Endometrium (tissue), 2 donors: Measurements from ENCODE around the gene DSTYK.
"Not testable (repeated sequence)": the region's sequence is repeated elsewhere in the genome, so short reads cannot be mapped to it uniquely, and the experiment has no call there.

Experiments
- FAIRE-seq: peaks from 2 replicates; lab custom pipeline; 2012; peaks lifted over from hg19 to GRCh38; lab: Jason Lieb, UNC
- donor health status: control.
- donor health status: control.

Gene DSTYK

DNA sequence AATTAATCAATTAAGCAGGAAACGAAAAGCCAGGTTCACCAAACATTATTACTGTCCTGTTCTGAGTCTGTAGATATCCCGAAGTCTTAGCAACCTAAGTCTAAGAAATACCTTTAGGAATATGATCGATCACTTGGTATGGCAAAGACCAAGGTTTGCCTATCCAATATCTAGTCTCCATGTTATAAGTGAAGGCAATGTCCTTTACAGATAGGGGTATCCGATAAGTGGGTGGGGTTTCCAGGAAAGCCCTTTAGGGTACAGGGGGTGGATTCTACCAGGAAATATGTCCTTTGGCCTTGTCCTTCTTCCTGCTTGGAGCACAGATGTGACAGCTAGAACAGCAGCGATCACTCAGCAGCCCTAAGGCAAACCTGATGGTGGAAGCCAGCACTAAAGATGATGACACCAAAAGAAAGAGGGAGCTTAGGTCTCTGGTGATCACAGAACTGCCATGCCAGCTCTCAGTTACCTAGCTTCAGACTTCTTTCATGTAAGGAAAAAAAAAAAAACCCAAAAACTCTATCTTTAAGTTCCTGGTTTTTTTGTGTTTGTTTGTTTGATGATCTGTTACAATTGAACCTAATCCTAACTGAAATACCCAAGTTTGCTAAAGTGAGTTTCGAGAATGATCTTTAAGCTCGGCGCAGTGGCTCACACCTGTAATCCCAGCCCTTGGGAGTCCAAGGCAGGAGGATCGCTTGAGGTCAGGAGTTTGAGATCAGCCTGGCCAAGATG, 40.8 kb downstream of the DSTYK start:
- no peak for FAIRE-seq

DNA sequence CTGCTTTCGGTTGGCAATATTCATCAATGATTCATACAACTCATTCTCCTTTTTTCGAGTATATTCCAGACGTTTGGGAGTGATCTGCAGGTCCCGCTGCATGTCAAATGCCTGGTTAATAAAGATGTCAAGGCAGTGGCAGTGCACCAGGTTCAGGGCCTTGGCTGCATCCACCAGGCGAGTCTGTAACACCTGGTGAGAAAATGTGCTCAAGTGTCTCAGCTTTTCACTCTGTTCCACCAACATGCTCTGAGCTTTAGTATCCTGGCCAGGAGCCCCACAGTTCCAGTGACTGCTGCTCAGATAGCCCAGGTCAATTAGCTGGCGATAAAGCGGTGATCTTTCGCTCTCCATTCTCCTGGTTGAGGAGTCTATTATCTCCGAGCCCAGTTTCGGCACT, 42.3 kb downstream of the DSTYK start:
- FAIRE-seq, result no peak

DNA sequence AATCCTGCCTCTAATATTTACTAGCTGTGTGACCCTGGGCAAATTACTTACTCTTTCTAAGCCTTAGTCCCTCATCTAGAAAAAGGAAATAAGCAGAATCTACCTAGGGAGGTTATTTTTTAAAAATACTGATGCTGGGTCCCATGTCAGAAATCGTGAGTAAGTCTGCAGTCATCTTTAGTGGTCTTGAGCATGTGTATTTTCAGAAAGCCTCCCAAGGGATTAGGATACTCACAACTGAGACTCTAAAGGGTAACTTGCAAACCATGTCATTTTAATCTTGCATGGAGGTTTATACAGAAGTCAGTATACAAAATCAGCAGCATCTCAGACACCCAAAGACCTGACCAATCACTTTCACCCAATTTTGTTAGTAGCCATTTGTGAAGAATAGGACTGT, 43.2 kb downstream of the DSTYK start:
- no peak for FAIRE-seq

DNA sequence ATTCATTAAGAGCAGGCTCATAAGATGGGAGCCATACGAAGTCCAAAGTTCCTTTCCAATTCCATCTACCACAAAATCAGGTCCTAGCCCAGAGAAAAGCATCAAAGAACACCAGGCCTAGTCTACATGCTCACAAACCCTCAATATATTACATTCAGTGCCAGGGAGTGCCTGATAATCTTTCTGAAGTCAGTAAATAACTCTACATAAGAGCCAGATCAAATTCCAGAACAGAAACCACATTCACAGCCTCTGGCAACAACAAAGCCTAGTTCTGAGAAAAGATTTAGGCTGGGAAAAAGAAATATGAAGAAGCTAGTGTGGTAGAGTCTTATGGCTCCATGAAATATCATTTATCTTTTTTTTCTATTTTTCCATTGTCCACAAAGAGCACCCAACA, 49.2 kb downstream of the DSTYK start:
- no peak for FAIRE-seq

DNA sequence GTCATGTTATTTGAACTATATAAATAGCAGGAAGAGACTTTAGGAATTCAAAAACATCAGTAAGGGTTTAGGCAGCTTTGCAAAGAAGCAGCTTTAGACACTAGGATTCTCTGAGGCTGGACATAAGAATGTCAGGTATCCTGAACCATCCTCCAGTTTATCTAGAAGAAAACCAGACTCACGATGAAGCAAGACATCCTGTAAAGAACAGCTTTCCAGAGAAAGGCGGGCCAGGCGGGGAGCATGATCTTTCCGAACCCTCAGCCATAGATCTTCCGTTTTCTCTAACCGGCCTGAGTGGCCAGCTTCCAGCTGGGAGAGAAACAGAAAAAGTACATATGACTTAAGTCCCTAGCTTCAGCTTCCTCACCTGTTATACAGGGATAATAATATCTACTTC, 50.4 kb downstream of the DSTYK start:
- FAIRE-seq, result no peak

DNA sequence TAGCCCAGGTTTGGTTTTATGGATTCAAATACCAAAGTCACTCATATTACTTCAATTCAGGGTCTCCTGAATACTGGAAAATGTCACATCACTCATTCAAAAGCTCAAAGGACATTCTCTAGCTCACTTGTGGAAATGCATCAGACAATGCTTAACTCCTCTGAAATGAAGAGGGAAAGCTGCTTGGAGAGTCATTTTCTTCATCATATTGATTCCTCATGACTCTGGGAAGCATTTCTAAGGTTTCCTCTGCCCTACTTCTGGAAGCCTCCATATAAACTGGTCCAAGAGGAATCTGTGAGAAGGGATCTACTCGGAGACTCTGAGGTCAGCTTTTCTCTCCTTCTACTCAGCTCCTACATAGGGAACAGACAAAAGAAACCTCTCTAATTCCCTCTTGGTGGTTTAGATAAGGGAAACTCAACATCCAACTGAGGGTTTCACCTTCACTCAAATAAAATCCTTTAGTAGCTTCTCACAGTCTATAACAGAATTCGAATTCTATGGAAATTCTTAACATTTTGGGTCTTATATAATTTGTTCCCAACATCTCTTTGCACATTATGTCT, 53.4 kb downstream of the DSTYK start:
- no peak for FAIRE-seq

DNA sequence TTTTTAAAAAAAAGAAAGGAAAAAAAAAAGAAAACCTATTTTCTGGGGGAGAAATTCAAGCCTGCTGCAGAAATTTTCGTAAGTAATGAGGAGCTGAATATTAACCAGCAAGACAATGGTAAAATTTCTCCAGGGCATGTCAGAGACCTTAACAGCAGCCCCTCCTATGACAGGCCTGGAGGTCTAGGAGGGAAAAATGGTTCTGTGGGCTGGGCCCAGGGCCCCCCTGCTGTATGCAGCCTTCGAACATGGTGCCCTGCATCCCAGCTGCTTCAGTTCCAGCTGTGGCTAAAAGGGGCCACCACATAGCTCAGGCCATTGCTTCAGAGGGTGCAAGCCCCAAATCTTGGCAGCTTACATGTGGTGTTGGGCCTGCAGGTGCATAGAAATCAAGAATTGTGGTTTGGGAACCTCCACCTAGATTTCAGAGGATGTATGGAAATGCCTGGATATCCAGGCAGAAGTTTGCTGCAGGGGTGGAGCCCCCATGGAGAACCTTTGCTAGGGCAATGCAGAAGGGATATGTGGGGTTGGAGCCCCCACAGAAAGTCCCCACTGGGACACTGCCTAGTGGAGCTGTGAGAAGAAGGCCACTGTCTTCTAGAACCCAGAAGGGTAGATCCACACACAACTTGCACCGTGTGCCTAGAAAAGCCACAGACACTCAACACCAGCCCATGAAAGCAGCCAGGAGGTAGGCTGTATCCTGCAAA, 55.7 kb downstream of the DSTYK start:
- not testable (repeated sequence) for FAIRE-seq

DNA sequence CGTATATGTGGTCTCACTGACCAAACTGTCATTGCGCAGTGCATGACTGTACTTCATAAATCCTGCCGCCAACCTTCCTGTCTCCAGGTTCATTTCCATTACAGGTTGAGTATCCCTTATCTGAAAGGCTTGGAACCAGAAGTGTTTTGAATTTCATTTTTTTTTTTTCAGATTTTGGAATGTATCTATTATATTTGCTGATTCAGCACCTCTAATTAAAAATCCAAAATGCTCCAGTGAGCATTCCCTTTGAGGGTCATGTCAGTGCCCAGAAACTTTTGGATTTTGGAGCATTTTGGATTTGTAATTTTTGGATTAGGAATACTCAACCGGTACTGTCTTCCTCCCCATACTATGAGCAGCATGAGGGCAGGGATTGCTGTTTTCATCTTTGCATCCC, 59.0 kb downstream of the DSTYK start:
- no peak for FAIRE-seq

DNA sequence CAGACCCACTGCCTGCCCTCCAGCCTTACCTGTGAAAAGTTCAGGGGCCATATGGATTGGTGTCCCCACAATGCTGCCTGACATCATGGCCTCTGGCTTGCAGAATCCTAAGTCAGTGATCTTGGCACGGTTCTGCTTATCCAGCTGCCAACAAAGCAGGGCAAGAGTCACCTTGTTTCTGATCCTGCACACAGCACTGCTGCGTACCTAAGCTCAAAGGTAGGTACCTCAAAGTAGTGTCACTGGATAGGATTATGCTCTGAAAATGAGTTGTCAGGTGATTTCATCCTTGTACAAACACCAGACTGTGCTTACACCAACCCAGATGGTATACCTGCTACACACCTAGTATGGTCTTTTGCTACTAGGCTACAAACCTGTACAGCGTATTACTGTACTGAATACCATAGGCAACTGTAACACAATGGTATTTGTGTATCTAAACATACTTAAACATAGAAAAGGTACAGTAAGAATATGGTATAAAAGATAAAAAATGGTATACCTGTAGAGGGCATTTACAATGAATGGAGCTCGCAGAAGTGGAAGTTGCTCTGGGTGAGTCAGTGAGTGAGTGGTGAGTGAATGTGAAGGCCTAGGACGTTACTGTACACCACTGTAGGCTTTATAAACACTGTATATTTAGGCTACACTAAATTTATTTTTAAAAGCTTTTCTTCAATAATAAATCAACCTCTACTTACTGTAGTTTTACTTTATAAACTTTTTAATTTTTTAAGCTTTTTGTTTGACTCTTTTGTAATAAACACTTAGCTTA, 60.7 kb downstream of the DSTYK start:
- no peak for FAIRE-seq

DNA sequence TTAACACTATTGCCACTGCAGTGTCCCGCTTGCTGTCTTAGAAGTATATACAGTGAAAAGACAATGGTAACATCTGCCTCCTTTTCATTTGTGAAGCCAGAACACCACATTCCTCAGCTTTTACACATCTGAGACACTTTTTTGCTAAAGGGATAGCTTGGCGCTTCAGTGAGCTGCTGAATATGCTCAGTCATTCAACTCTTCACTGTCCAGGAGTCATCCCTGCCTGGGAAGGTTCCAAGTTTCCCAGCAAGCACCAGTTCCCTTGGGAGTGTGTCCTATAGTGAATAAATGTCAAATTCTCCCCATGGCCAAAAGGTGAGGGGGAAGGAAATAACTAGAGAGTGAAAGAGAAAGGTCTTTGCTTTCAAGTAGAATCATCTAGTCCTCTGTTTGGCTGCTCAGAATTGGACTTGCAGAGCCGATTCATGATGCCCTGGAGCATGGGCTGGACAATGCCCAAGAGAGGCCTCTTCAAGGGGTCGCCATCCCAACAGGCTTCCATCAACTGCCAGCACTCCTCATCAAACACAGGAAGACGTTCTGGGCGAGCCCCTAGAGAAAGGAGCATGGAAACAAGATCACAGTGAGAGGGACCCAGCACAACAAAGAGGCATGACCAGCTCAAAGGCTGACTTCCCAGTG, 64.2 kb downstream of the DSTYK start:
- no peak for FAIRE-seq

DNA sequence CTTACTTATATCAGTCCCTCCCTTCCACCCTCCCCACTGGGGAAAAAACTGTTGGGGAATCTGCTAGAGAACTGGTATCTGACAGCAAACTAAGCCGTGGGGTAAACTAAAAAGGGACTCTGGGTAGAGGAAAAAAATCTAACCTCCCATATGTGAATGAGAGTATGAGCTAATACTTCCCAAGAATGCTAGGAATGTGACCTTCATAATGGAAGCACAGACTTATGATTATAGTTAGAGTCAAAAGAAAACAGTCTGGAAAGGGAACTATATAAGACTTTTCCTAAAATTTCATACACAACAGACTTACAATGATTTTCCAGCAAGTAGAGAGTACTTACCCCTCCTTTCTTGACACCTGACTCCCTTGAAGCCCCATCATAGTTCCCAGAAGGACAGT, 66.8 kb downstream of the DSTYK start:
- no peak for FAIRE-seq

DNA sequence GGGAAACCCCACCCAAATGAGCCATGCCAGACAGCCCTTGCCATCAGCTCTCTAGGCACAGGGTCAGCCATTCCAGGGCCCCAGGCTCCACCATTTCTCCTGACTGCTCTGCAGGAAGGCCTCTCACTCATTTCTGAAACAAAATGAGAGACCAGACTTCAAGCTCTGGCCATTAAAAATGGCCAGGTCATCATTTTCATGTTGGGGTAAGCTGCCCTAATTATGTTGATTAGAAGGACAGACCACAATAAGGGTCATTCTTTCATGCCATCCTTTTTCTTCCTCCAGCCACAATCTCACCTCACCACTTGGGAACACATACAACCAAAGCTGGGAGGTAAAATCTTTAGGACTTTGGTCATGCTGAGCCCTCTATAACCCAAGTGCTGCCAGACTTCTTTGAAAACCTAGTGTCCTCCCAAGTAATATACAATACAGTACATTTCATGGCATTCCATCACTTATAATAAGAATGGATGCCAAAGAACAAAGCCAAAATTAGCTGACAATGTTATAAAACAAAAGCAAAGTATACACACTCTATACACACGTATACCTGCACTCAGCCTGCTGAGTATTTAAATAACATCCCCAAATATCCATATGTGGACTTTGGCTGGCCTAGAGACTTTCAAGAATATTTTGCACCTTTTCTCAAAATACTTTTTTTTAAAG, 67.3 kb downstream of the DSTYK start:
- no peak for FAIRE-seq

DNA sequence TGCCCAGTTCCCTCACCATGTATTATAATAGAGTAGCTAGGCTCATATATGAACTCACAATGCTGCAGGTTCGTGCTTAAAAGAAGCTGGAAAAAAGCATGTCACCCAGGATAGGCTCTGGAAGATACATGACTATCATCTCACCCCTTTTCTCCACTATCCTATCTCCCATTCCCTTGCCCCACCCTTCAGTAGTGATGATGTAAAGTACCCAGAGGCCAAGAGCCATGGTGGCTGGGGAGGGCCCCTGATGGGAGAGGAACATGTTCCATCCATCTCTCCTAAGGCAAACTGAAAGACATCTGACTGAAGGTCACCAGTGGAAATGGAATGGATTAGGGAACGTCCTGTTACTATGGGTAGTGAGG, 69.4 kb downstream of the DSTYK start:
- FAIRE-seq, result no peak

DNA sequence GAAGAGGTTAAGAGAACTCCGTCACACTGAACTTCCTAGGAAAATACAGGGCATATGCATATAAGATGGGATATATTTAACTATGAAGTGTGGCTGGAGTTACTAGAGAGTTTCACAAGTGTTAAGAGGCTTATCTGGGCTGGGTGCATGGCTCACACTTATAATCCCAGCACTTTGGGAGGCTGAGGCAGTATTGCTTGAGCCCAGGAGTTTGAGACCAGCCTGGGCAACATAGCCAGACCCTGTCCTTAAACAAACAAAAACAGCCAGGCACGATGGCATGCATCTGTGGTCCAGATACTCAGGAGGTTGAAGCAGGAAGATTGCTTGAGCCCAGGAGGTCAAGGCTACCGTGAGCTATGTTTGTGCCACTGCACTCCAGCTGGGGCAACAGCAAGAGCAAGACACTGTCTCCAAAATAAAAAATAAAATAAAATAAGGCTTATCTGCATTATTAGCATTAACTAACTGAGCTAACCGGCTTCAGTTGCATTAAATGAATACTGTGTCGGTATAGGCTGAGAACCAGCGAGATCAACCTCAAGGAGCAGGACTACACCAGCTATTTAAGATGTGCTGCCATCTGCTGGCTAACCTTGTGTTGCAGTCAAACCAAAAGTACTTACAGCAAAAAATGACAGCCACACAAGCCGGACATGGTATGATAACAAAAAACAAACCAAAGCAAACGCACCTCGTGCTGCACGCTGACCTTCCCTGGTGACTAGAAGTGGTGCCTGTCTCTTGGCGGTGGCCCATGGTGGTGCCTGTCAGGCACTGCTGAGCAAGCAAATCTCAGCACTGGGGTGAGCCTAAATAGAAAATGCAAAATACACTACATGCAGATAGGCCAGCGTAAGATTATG, 70.0 kb downstream of the DSTYK start:
- no peak for FAIRE-seq

DNA sequence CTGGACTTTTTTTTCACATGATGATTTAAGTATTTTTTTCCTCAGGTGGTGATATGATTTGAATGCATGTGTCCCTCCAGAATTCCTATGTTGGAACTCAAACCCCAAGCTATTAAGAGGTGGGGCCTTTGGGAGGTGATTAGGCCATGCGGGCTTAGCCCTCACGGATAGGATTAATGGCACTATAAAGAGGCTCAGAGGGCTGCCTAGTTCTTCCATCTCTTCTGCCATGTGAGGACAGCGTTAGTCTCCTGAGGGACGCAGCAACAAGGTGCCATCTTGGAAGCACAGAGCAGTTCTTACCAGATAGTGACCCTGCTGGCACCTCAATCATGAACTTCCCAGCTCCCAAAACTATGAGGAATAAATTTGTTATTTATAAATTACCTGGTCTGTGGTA, 71.4 kb downstream of the DSTYK start:
- FAIRE-seq, result no peak

DNA sequence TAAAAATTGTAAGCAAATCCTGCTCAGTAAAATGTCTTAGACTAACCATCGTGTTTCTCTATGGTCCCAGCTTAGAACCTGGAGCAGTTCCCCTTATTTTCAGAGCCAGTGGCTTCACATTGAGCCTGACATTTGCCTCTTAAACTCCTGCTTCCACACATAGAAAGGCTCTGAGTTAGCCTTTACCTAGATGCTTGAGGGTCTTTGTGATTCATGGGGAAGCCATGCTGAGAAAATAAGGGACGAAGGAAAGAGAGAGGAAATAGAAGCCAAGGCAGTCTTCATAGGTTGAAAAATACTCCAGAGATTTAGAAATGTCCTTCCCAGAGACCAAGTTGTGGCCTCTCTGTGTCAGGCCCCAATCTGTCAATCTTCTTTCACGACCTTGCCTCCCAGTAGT, 73.6 kb downstream of the DSTYK start:
- no peak for FAIRE-seq

DNA sequence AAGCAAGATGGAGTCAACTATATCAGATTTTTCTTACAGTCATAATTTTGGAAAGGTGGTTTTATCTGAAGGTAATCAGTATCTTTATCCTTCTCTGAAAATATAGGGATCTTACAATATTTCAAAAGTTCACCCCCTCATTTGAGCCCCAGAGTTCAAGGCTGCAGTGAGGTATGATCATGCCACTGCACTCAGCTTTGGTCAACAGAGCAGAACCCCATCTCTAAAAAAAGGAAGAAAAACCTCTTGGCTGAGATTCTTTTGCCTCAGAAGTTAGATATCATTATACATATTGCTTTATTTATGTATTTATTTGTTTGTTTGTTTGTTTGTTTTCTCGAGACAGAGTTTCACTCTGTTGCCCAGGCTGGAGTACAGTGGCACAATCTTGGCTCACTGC, 78.2 kb downstream of the DSTYK start:
- FAIRE-seq, result no peak

DNA sequence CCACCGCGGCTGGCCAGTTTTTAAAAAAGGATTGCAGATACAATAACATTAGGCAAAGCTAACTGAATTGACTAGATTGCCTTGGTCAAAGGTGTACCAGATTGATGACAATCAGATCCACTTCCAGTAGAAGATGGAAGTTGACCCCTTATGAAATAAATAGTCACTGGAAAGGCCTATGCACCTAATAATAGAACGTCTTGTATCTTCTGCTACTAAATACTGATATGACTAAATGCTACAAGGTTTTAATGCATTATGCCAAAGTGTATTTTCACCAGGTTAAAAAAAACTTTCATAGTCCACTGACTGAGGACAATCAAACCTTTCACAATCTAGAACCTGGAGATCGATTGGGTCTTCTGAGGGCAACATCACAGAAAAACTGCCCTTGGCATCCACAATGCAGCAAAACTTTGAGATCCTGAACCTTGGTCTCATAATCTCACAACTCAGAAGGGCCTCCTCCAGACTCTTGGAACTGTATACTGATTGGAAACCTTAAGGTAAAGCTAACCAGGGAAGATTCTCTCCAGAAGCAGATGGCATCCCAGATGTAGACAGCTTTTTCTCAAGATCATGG, 82.0 kb downstream of the DSTYK start:
- FAIRE-seq, result no peak

DNA sequence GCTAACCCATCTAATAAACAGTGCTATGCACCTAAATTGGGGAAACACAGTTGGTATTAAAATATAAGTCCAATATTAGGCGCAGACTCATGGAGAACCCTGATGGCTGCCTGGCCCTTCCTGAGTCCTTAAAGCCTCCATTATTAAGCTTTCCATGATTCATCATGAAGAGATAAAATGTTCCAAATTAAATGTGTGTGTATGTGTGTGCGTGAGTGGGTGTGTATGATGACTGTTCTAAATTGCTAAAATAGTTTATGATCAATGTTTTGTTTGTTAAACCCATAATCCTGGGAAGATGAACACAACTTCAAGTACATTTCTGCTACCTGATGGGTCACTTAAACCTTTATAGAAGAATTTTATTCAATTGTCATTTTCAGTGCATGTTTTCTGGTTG, 83.5 kb downstream of the DSTYK start:
- FAIRE-seq, result no peak

DNA sequence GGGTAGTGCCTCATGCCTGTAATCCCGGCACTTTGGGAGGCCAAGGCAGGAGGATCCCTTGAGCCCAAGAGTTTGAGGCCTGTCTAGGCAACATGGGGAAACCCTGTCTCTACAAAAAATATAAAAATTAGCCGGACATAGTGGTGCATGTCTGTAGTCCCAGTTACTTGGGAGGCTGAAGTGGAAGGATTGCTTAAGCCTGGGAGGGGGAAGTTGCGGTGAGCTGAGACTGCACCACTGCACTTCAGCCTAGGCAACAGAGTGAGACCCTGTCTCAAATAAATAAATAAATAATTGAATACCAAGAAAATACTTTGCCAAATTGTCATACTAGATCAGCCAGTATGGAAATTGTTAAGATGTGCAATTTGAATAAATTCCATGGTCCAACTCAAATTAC, 83.9 kb downstream of the DSTYK start:
- FAIRE-seq, result no peak

DNA sequence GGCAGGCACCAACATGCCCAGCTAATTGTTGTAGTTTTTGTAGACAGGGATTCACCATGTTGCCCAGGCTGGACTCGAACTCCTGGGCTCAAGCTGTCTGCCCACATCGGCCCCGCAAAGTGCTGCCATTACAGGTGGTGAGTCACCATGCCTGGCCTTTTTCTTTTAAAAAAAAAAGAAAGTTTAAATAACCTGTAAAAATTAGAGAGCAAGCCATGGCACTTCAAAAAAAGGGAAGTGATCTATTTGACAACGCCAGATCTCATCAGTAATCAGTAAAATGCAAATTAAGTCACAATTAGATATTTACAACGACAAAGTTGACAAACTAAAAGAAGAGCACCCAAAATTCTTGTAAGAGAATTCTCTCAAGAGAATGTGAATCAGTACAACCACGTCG, 86.8 kb downstream of the DSTYK start:
- no peak for FAIRE-seq
